ENCODE results near the gene GPR12.
A peak's percentile ranks its signal among the peaks of the same experiment; 100 is the strongest.

Gene GPR12

DNA sequence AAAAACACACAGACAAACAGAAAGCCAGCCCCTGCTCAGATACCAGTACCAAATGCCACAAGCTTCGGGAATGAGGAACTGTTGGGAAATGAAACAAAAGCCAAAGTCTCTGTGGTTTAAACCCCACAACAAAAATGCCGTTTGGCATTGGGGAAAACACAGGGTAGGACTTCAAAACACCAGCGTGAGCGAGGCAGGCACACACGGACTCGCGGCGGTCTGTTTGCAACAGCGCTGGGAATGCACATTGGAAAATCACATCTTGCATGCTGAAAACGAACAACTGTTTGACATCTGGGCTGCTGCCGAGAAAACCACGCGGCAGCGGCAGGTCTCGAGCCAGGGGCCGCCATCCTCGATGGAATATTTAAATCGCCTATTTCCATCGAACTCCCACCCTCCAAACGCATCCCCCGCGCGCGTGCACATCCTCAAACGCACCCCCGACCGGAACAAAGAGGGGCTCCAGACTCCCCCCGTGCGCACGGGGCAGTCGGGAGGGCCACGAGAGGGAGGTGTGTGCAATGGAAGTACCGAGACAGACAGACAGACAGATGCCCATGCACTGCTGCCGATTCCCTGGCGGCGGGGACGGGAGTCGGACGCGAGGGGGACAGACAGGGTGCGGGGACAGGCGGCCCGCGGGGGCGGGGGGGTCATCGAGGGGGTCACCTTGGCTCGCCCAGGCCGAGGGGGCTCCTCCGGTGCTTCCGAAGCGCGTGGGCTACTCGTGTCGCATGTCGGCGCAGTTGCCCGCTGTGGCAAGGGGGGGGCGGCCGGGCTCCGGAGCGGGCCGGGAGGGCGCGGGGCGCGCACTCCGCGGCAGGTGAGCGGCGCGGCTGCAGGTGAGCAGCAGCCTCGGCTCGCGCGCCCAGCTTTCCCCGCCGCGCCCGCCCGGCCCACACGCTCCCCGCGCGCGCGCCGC lies at the start of gene GPR12:
Gene GPR12, minus strand, starts transcription at position 880 of the 925 bp plus-strand sequence. CDS start 959 bp downstream, outside the sequence.
- DNase-seq = no peak

DNA sequence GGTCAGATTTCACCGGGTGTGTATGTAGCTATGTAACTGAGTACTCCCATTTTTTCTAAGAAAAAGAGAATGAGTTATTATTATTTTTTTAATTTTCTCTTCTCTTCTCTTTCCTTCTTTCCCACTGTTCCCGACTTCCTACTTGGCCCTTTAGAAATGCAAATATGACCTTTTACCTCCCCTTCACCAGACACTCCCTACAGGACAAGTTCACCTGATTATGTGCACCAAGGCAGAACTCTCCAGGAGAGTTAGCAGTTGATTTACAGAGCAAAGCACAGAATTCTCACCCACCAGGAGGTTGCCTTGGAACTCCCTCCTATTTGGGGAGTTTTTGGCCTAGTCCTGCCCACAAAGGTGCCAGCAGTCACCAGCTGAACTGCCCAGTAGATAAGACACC lies 49.5 kb upstream of the GPR12 start:
- no peak for DNase-seq

DNA sequence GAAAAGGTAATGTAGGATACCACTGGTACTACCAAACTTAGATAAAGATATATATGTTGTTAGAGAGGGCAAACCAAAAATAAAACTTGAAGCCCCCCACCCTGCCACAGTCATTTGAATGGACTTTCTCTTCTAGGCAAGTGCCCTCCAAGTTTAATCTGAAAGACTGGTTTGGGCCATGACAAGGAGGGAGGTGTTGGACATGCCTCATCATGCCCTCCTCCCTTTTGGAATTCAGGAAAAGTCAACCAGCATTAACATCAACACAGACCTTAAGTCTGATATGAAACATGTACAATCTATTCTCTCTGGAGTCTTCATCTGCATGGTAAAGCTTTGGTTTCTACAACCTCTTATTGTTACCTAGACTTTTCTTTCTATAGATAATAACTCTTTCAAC lies 46.3 kb upstream of the GPR12 start:
- no peak for DNase-seq

DNA sequence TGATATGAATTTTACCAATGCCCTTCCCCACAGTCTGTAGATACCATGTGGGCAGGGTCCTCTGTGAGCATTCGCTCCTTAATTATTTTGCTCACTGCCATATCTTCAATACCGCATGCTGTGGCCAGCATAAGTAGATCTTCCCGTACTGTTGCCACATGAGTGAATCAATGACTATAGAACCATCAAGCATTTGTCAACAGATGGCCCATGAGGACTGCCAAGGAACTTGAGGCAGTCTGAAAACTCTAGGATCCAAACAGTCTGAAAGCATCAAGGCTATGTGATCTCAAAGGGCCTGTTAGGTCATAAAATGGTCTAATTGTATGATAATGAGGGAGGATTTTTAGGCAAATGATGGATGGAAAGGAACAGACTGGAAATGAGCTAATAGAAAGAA lies 27.4 kb upstream of the GPR12 start:
- no peak for DNase-seq

GRCh38 chr13:26786651-26787295 lies 26.2 kb upstream of the GPR12 start:
- no peak for DNase-seq

- peak; percentile 15 to 45 for DNase-seq
These were observed 25.4 kb upstream of the GPR12 start for GRCh38 chr13:26785838-26786630.

DNA sequence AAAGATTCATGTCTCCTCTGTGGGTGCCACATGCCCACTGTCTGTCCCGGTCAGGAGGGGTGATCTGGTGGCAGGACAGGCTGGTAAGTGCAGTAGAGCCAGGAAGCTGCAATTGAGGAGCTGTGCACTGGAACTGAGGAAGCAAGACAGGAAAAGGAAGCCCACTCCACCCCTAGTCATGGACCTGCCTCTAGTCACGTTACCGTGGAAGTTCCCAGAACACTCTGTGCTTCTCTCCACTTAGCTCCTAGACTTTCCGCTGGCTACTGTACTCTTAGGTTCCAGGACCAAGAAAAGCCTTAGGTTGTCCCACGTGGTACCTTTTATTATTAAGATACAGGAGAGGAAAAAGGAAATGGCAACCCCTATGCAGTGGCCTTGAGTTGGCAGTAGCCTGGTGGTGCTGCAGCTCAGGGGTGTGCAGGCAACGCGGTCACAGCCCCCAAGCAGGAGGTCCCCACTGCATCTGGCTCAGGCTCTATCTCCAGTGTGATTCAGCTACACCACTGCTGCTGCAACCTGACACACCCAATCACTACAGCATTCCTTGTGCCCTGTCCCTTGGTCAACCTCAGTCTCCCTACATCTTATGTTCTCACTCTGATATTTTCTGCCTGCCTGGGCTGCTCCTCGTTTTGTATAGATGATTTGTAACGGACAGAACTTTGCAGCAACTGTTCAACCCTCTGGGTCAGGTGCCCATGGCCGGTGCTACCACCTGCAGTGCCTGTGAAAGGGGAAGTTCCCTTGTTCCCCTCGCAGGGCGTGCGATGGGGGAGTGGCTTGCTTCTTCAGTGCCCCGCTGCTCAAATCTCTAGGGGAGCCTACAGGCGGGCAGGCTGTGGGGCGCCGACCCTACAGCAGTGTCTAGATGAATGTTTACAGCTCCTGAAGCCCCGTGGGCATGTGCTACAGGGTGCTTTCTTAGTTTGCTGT lies 24.4 kb upstream of the GPR12 start:
- DNase-seq = peak in 1 of 2 donors; percentile 2

DNA sequence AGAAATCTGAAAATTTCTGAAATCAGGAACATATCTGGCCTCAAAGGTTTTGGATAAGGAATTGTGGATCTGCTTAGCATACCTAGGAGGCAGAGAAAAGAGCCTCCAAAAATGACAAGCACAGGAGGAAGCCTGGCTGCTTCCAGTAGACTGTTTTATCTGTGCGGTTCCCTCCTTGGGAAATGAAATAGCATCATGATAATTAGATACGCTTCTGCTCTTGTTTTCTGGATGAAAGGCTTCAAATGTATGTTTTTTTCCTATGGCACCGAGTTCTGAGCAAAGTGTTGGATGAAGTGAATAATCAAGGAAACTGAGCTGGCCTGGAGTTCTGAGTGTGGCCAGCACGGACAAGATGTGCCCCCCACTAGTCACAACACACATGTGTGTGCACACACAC lies 19.8 kb upstream of the GPR12 start:
- DNase-seq = no peak

- DNase-seq = no peak
These were observed 18.7 kb upstream of the GPR12 start for GRCh38 chr13:26779321-26779720.

GRCh38 chr13:26772531-26772930 lies 11.9 kb upstream of the GPR12 start:
- no peak for DNase-seq

- no peak for DNase-seq
These were observed 11.2 kb upstream of the GPR12 start for GRCh38 chr13:26771796-26772195.

DNA sequence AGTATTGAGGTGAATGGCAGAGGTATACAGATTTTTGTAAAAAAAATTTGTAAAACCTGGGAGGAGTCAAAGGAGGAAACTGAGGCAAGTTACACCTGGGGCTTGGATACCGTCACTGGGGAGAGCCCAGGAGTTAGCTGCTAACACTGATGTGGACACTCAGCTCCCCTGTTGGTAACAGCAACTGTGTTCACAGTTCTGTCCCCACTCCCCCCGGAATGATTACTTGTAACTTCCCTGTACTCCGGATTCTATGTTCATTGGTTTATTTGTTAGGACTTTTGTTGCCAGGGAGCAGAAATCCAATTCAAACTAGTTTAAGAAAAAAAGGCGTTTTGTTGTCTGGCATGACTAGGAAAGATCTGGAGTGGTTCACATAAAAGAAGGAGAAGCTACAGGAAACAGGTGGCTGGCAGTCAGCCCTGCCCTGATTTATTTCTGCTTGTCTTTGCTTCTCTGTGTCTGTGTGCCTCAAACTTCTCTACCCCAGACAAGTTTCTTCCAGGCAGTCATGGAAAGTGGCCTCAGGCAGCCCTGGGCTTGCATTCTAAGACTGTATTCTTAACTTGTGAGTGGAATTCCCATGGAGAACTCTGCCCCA lies 2.3 kb upstream of the GPR12 start:
- no peak for DNase-seq

- DNase-seq = no peak
These were observed 421 bp upstream of the GPR12 start for GRCh38 chr13:26760832-26761582.

DNA sequence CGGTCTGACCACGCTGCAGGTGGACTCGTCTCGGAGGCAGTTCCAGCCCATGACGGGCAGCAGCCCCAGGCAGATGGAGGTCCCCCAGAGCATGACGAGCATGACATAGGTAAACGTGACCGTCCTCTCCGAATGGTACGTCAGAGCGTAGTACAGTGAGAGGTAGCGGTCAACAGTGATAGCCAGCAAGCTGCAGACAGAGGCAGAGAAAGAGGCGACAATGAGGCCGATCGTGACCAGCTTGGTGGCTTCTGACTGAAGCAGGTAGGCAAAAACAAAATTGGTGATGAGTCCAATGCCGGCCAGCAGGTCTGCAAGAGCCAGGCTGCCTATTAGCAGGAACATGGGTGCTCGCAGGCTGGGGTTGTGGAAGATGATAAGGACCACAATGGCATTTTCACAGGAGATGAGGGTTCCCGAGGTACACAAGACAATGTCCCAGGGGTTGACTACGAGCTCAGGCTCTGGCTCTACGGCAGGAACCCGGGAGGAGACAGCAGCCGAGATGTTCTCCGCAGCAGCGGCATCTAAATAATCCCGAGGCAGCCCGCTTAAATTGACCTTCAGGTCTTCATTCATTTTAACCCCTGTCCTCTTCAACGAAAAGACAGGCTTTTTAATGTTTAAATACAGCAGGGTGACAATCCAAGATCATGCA lies 1.2 kb downstream of the GPR12 start:
- DNase-seq = no peak

DNA sequence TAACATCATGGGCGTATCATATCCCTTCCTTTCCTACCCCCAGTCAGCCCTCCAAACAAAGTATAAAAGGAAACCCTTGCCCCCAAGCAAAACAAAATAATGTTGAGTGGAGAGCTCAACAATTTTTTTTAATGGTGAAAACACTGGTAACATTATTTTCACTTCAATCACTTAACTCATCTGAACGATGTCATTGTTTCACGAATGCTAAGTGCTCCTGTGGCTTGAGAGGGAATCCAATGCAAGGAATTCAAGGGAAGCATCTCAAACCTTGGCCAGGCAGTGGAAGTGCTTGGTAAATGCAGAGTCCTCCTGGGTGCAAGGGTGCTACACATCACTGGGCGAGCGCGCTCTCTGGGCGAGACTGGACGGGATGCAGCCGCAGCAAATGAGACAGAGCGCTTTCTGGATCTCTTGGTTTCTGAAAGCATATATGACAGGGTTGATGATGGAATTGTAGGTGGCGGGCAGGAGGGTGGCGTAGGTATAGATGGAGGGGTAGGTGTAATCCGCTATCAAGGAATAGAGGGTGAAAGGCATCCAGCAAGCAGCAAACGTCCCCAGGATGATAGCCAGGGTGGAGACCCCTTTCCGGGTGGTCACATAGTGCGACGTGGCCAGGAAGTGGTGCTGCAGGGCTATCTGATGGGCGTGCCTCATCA lies 2.0 kb downstream of the GPR12 start:
- no peak for DNase-seq

GRCh38 chr13:26756961-26757360 lies 3.6 kb downstream of the GPR12 start:
- no peak for DNase-seq

DNA sequence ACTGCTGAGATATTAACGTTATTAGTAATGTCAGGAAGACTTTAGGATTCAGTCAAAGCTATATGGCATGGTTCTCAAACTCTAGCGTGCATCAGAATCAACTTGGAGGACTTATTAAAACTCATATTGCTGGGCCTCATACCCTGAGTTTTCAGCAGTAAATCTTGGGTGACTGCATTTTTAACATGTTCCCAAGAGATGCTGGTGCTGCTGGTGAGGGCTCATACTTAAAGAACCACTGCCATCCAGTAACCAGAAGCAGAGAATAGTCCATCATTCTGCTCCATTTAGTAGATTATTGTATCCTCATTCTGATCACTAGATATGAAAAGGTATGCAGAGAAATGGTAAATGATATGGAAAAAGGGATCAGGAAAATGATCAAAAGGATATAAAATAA lies 7.9 kb downstream of the GPR12 start:
- DNase-seq = no peak

GRCh38 chr13:26749905-26750304 lies 10.7 kb downstream of the GPR12 start:
- no peak for DNase-seq

GRCh38 chr13:26749285-26749684 lies 11.3 kb downstream of the GPR12 start:
- DNase-seq = no peak

- no peak for DNase-seq
These were observed 12.9 kb downstream of the GPR12 start for GRCh38 chr13:26747706-26748105.

All from stimulated activated CD4-positive, alpha-beta T cell treated with anti-CD3 and anti-CD28 coated beads, Interleukin-2, amount 100 ng/mL, for 48 hours (primary cell).